AG20443 (cell line): ENCODE data around the gene GOLGA8N.
A peak's percentile ranks its signal among the peaks of the same experiment; 100 is the strongest.

ENCODE experiments used
- DNase-seq: peaks from one replicate; pipeline ENCODE4 v3.0.0; 2012; ENCODE audit warnings: low spot score, mixed read lengths

Gene GOLGA8N

DNA sequence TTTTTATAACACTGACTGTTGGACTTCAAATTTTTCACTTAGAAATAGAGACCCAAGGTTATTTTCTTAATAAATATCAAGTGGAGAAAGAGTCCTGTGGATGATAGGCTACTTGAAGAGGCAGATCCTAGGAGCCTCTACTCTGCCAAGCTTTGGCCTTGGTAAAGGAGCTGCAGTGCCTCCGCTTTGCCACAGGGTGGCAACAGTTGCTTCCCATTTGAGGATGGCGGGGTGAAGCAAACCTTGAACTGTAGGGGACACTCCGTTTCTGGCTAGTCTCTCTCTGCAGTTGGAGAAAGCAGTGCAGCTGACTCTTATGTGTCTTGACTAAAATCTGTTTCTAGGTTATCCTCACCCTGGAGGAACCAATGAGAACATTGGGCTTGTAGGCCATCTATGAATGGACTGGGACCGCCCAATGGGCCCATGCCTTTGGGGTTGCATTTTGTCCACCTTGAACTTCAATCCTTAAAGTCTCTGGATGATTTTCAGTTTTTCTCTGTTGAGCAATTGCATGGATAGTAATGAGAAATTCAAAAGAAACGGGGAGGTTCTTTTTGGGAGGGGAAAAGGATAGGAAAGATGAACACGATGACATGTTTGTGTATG, 58.1 kb downstream of the GOLGA8N start:
- peak; percentile 88 for DNase-seq

DNA sequence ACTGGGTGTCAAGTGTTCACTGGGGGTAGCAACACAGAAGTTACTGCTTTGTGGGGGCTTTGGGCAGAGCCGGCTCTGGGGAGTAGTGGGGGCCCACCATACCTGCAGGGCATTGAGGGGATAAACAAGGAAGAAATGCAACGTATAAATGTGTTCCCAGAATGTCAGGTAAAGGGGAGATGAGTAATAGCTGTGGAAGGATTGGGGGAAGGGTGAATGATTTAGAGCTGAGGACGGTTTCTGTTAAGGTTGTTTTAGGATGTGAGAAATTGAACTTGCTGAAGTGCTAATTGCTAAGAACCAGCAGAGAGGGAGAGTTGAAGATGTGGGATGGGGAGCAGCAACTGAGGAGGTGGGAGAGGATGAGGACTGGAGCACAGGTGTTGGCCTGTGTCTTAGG, 58.9 kb downstream of the GOLGA8N start:
- DNase-seq, result no peak

DNA sequence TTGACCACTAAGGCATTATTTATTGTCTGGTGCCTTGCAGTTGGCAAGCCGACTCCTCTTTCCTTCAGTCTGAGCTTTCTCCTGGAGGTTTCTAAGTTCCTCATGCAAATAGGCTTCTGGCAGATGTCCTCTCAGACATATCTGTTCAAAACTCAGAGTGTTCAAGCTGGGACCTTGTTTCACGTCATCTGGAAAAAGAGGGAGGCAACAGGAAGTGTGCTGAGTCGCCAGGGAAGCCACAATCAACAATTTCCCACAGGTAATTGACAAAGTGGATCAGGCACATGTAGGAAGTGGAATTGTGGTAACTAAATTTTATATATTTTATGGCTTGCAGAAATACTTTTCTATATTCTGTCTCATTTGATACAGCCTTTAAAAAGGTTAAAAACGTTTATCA, 62.8 kb downstream of the GOLGA8N start:
- DNase-seq, result no peak

DNA sequence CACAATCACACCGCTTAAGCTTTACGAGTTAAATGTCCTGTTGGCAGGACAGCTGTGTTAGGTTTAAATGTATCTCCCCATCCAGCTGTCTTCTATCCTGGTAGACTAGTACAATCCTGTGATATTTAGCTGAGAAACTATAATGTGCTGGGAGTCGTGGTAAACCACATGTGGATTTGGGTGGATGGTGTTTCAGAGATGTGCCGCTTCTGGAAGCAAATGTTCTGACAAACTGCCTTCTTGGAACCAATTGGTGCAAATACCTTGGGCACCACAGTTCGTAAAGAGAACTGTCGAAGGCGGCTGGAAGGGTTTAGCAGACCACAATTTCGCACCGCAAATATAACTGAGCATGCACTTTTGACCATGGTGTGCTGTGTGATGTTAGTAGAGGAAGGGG, 63.2 kb downstream of the GOLGA8N start:
- DNase-seq, result no peak
